ENCODE data around the gene UBAP1. TPM values are rescaled to one million over a fixed set of nuclear protein-coding genes. Genes with fewer than 3 reads are reported as not detected.
A peak's percentile ranks its signal among the peaks of the same experiment; 100 is the strongest.
"Not testable (repeated sequence)": the region's sequence is repeated elsewhere in the genome, so short reads cannot be mapped to it uniquely, and the experiment has no call there.

The UBAP1 gene
- total RNA-seq, 1 experiment from 2014 or later, result 58.0 TPM

- DNase-seq (ENCODE audit: low spot score); in situ Hi-C loops (cut with HindIII; ENCODE audit: low sequenced_read_pairs): not testable (repeated sequence)
Observed at GRCh38 chr9:34217015-34217414, 38.2 kb downstream of the UBAP1 start.

GRCh38 chr9:34218446-34218845 is 39.6 kb downstream of the UBAP1 start:
- in situ Hi-C loops (cut with HindIII; ENCODE audit: low sequenced_read_pairs), result no loop called here
- no peak for DNase-seq (ENCODE audit: low spot score)

GRCh38 chr9:34219421-34219820 is 40.6 kb downstream of the UBAP1 start:
- in situ Hi-C loops (cut with HindIII; ENCODE audit: low sequenced_read_pairs), result no loop called here
- DNase-seq (ENCODE audit: low spot score), result no peak

- no peak for DNase-seq (ENCODE audit: low spot score)
- in situ Hi-C loops (cut with HindIII; ENCODE audit: low sequenced_read_pairs), result no loop called here
Observed at GRCh38 chr9:34220218-34220617, 41.4 kb downstream of the UBAP1 start.

- in situ Hi-C loops (cut with HindIII; ENCODE audit: low sequenced_read_pairs), result no loop called here
- no peak for DNase-seq (ENCODE audit: low spot score)
Observed at GRCh38 chr9:34224349-34224748, 45.5 kb downstream of the UBAP1 start.

- in situ Hi-C loops (cut with HindIII; ENCODE audit: low sequenced_read_pairs); DNase-seq (ENCODE audit: low spot score): not testable (repeated sequence)
Observed at GRCh38 chr9:34226144-34226760, 47.4 kb downstream of the UBAP1 start.

- DNase-seq (ENCODE audit: low spot score), result no peak
- in situ Hi-C loops (cut with HindIII; ENCODE audit: low sequenced_read_pairs), result no loop called here
Observed at GRCh38 chr9:34227445-34227844, 48.6 kb downstream of the UBAP1 start.

- DNase-seq (ENCODE audit: low spot score), result no peak
- in situ Hi-C loops (cut with HindIII; ENCODE audit: low sequenced_read_pairs), result no loop called here
Observed at GRCh38 chr9:34230556-34230955, 51.7 kb downstream of the UBAP1 start.

GRCh38 chr9:34232201-34232600 is 53.4 kb downstream of the UBAP1 start:
- in situ Hi-C loops (cut with HindIII; ENCODE audit: low sequenced_read_pairs), result no loop called here

GRCh38 chr9:34233672-34234071 is 54.8 kb downstream of the UBAP1 start:
- in situ Hi-C loops (cut with HindIII; ENCODE audit: low sequenced_read_pairs), result no loop called here

More at GRCh38 chr9:34232201-34232600, 53.4 kb downstream of the UBAP1 start:
- DNase-seq (ENCODE audit: low spot score), result no peak

GRCh38 chr9:34237836-34238235 is 59.0 kb downstream of the UBAP1 start:
- no peak for DNase-seq (ENCODE audit: low spot score)
- in situ Hi-C loops (cut with HindIII; ENCODE audit: low sequenced_read_pairs), result no loop called here

More at GRCh38 chr9:34233672-34234071, 54.8 kb downstream of the UBAP1 start:
- no peak for DNase-seq (ENCODE audit: low spot score)

GRCh38 chr9:34240006-34240405 is 61.2 kb downstream of the UBAP1 start:
- DNase-seq (ENCODE audit: low spot score), result no peak
- in situ Hi-C loops (cut with HindIII; ENCODE audit: low sequenced_read_pairs), result no loop called here

- no peak for DNase-seq (ENCODE audit: low spot score)
- in situ Hi-C loops (cut with HindIII; ENCODE audit: low sequenced_read_pairs), result no loop called here
Observed at GRCh38 chr9:34242830-34243229, 64.0 kb downstream of the UBAP1 start.

GRCh38 chr9:34245212-34245611 is 66.4 kb downstream of the UBAP1 start:
- in situ Hi-C loops (cut with HindIII; ENCODE audit: low sequenced_read_pairs); DNase-seq (ENCODE audit: low spot score): not testable (repeated sequence)

- in situ Hi-C loops (cut with HindIII; ENCODE audit: low sequenced_read_pairs), result no loop called here
- DNase-seq (ENCODE audit: low spot score), result no peak
Observed at GRCh38 chr9:34246453-34246852, 67.6 kb downstream of the UBAP1 start.

- in situ Hi-C loops (cut with HindIII; ENCODE audit: low sequenced_read_pairs); DNase-seq (ENCODE audit: low spot score): not testable (repeated sequence)
Observed at GRCh38 chr9:34247782-34248181, 68.9 kb downstream of the UBAP1 start.

- in situ Hi-C loops (cut with HindIII; ENCODE audit: low sequenced_read_pairs), result no loop called here
- no peak for DNase-seq (ENCODE audit: low spot score)
Observed at GRCh38 chr9:34249274-34249673, 70.4 kb downstream of the UBAP1 start.

GRCh38 chr9:34250721-34251120 is 71.9 kb downstream of the UBAP1 start:
- no peak for DNase-seq (ENCODE audit: low spot score)
- in situ Hi-C loops (cut with HindIII; ENCODE audit: low sequenced_read_pairs), result no loop called here

- in situ Hi-C loops (cut with HindIII; ENCODE audit: low sequenced_read_pairs), result no loop called here
Observed at GRCh38 chr9:34252016-34252415, 73.2 kb downstream of the UBAP1 start.

GRCh38 chr9:34252670-34253459 is 74.0 kb downstream of the UBAP1 start:
- in situ Hi-C loops (cut with HindIII; ENCODE audit: low sequenced_read_pairs), result no loop called here
- peak; percentile 72 for DNase-seq (ENCODE audit: low spot score)

More at GRCh38 chr9:34252016-34252415, 73.2 kb downstream of the UBAP1 start:
- no peak for DNase-seq (ENCODE audit: low spot score)

GRCh38 chr9:34253460-34253837 is 74.6 kb downstream of the UBAP1 start:
- peak; percentile 32 for DNase-seq (ENCODE audit: low spot score)
- in situ Hi-C loops (cut with HindIII; ENCODE audit: low sequenced_read_pairs), result no loop called here
